Measurements from ENCODE around the gene SIK3. TPM values are rescaled to one million over a fixed set of nuclear protein-coding genes. Genes with fewer than 3 reads are reported as not detected.
A peak's percentile ranks its signal among the peaks of the same experiment; 100 is the strongest.

SIK3 gene
- total RNA-seq, 4 donors from 2014 or later = 58.8 to 85.8 (median 59.8) TPM

- peaks cover 0 to 7% (median 3%) of the 10 kb centered on the region in 4 donors for H3K4me1 ChIP-seq
- H3K36me3 ChIP-seq = no peaks in the 10 kb centered on the region
- H3K27me3 ChIP-seq = no peaks in the 10 kb centered on the region
- H3K4me3 ChIP-seq = no peak overlapping the region
- no peaks in the 10 kb centered on the region for H3K9me3 ChIP-seq
- H3K27ac ChIP-seq = no peak overlapping the region
- DNase-seq = no peak
- TF ChIP-seq CTCF (IDR thresholded peaks at IDR 0.05) (no peak), POLR2A (IDR thresholded peaks at IDR 0.05) (no peak)
Observed at GRCh38 chr11:117083011-117083935, 15.0 kb downstream of the SIK3 start.

GRCh38 chr11:117081908-117082307, 16.3 kb downstream of the SIK3 start:
- Histone ChIP-seq H3K9me3 (no peaks in the 10 kb centered on the region), H3K4me3 (no peak overlapping the region), H3K27me3 (no peaks in the 10 kb centered on the region), H3K36me3 (no peaks in the 10 kb centered on the region), H3K4me1 (peaks cover 0 to 13% (median 4%) of the 10 kb centered on the region in 4 donors), H3K27ac (no peak overlapping the region)
- DNase-seq = no peak
- TF ChIP-seq POLR2A (IDR thresholded peaks at IDR 0.05) (no peak), CTCF (IDR thresholded peaks at IDR 0.05) (peak in 4 of 6 experiments; percentile 6 to 24 (median 8))

- Histone ChIP-seq H3K27ac (no peak overlapping the region), H3K27me3 (no peaks in the 10 kb centered on the region), H3K9me3 (no peaks in the 10 kb centered on the region), H3K36me3 (no peaks in the 10 kb centered on the region), H3K4me1 (peaks cover 0 to 13% (median 4%) of the 10 kb centered on the region in 4 donors), H3K4me3 (no peak overlapping the region)
- no peak for DNase-seq
- no peak for TF ChIP-seq CTCF (IDR thresholded peaks at IDR 0.05)
- TF ChIP-seq POLR2A (IDR thresholded peaks at IDR 0.05) = no peak
Observed at GRCh38 chr11:117080370-117080769, 17.9 kb downstream of the SIK3 start.

GRCh38 chr11:117076941-117077691, 21.1 kb downstream of the SIK3 start:
- no peaks in the 10 kb centered on the region for H3K9me3 ChIP-seq
- no peak overlapping the region for H3K27ac ChIP-seq
- no peaks in the 10 kb centered on the region for H3K27me3 ChIP-seq
- TF ChIP-seq POLR2A (IDR thresholded peaks at IDR 0.05) (no peak), CTCF (IDR thresholded peaks at IDR 0.05) (no peak)
- peaks cover 0 to 26% (median 10%) of the 10 kb centered on the region in 4 donors for H3K4me1 ChIP-seq
- H3K36me3 ChIP-seq = no peaks in the 10 kb centered on the region
- no peak overlapping the region for H3K4me3 ChIP-seq
- DNase-seq = no peak

- no peaks in the 10 kb centered on the region for H3K9me3 ChIP-seq
- H3K4me3 ChIP-seq = no peak overlapping the region
- no peak for TF ChIP-seq CTCF (IDR thresholded peaks at IDR 0.05)
- TF ChIP-seq POLR2A (IDR thresholded peaks at IDR 0.05) = no peak
- H3K4me1 ChIP-seq = peaks cover 0 to 39% (median 9%) of the 10 kb centered on the region in 4 donors
- no peaks in the 10 kb centered on the region for H3K27me3 ChIP-seq
- no peak overlapping the region for H3K27ac ChIP-seq
- no peaks in the 10 kb centered on the region for H3K36me3 ChIP-seq
- DNase-seq = no peak
Observed at GRCh38 chr11:117075186-117075585, 23.0 kb downstream of the SIK3 start.
